HCT116 (cell line): Measurements from ENCODE around the gene IL20RA. TPM values are rescaled to one million over a fixed set of nuclear protein-coding genes. Genes with fewer than 3 reads are reported as not detected.

ENCODE experiments used
- ATAC-seq: fragments of 200-7000 bp; cut with Tn5 transposase; 2 replicates; pipeline ENCODE4 v1.9.1; 2020; ENCODE audit warnings: mild to moderate bottlenecking, moderate library complexity
- BruUV-seq: library from RNA; stranded (reverse); fragments of 400-500 nt; replicated peaks from 2 replicates; lab custom pipeline; 2021; lab: Mats Ljungman, UMichigan
- CTCF ChIA-PET: fragments of 300-600 bp; sonication (Branson Sonifier 250); formaldehyde crosslinking; loops from one replicate; lab custom pipeline; 2021; ENCODE audit warnings: antibody characterized with exemption; lab: Charles Lee
- POLR2A ChIA-PET: fragments of 300-600, 350-600 bp; sonication (Branson Sonifier 250); formaldehyde crosslinking; loops from one replicate; lab custom pipeline; 2021; ENCODE audit warnings: antibody characterized with exemption; lab: Charles Lee
- RAD21 ChIA-PET, 2 experiments: fragments of 300-600 bp; sonication (Branson Sonifier 250); formaldehyde crosslinking; loops; one replicate each; lab custom pipeline; 2023; ENCODE audit warnings: low total read pairs in 2 of 2; ENCODE audit not compliant: uncharacterized antibody in 2 of 2, unreplicated experiment in 2 of 2, low non-redundant PET in 1 of 2; lab: Charles Lee
- DNase-seq: peaks from one replicate; pipeline ENCODE4 v3.0.0-alpha.2; 2010; ENCODE audit warnings: low read depth, low spot score
- H2AFZ ChIP-seq: fragments of 200-600 bp; shearing (Covaris generic), sonication (generic); 2 replicates; pipeline ENCODE4 v1.6.1; 2017; ENCODE audit warnings: low read depth, mixed run types, mixed read lengths, antibody characterized with exemption, low read length; ENCODE audit not compliant: poor library complexity, severe bottlenecking
- H3K27ac ChIP-seq: 2 replicates; pipeline ENCODE4 v1.5.1; 2012; ENCODE audit warnings: low read depth, low read length
- H3K27me3 ChIP-seq: fragments of 200-600 bp; sonication (generic); 2 replicates; pipeline ENCODE4 v1.6.1; 2016; ENCODE audit warnings: mixed run types, low read length, mixed read lengths; ENCODE audit not compliant: insufficient read depth
- H3K36me3 ChIP-seq, 2 experiments: fragments of 200-500 bp in 1 of 2; fragments of 200-600 bp in 1 of 2; sonication (Bioruptor generic) in 1 of 2; sonication (generic) in 1 of 2; 2 replicates each; pipeline versions ENCODE4 v1.5.1 to v1.6.1; 2014 to 2016; ENCODE audit warnings: low read length in 2 of 2, inconsistent platforms in 1 of 2, mixed read lengths in 1 of 2, mixed run types in 1 of 2; ENCODE audit not compliant: insufficient read depth in 2 of 2, control insufficient read depth in 1 of 2
- H3K4me1 ChIP-seq, 2 experiments: fragments of 200-600 bp in 1 of 2; sonication (generic) in 1 of 2; 2 replicates each; pipeline versions ENCODE4 v1.5.1 to v1.6.1; 2012 to 2017; ENCODE audit warnings: low read length in 2 of 2, inconsistent platforms in 1 of 2, mild to moderate bottlenecking in 1 of 2, mixed read lengths in 1 of 2, mixed run types in 1 of 2, moderate library complexity in 1 of 2; ENCODE audit not compliant: insufficient read depth in 2 of 2, control insufficient read depth in 1 of 2
- H3K4me2 ChIP-seq: fragments of 200-600 bp; sonication (generic); 2 replicates; pipeline ENCODE4 v1.6.1; 2017; ENCODE audit warnings: mixed run types, low read length, mixed read lengths
- H3K4me3 ChIP-seq, 2 experiments: fragments of 200-600 bp in 1 of 2; sonication (generic) in 1 of 2; replicated peaks in 1 of 2; 2 replicates each; pipeline ENCODE4 v1.5.1; 2011 to 2016; ENCODE audit warnings: low read length in 2 of 2, control low read depth in 1 of 2, low read depth in 1 of 2, mild to moderate bottlenecking in 1 of 2, mixed read lengths in 1 of 2, mixed run types in 1 of 2
- H3K79me2 ChIP-seq: fragments of 200-600 bp; sonication (generic); 2 replicates; pipeline ENCODE4 v1.6.1; 2017; ENCODE audit warnings: mild to moderate bottlenecking, mixed run types, low read length, moderate library complexity, mixed read lengths; ENCODE audit not compliant: insufficient read depth
- H3K9ac ChIP-seq: fragments of 200-600 bp; sonication (generic); 2 replicates; pipeline ENCODE4 v1.6.1; 2016; ENCODE audit warnings: low read length, mixed read lengths
- H3K9me2 ChIP-seq: fragments of 200-600 bp; sonication (generic), shearing (Covaris generic); 2 replicates; pipeline ENCODE4 v1.6.1; 2017; ENCODE audit warnings: mixed run types, mild to moderate bottlenecking, moderate library complexity; ENCODE audit not compliant: insufficient read depth
- H3K9me3 ChIP-seq, 2 experiments: fragments of 200-500 bp in 1 of 2; fragments of 200-600 bp in 1 of 2; sonication (Bioruptor generic) in 1 of 2; sonication (generic) in 1 of 2; 2 replicates each; pipeline ENCODE4 v1.6.1; 2014 to 2017; ENCODE audit warnings: low read length in 2 of 2, mixed read lengths in 2 of 2, inconsistent platforms in 1 of 2, low read depth in 1 of 2, mild to moderate bottlenecking in 1 of 2, mixed run types in 1 of 2, moderate library complexity in 1 of 2; ENCODE audit not compliant: control insufficient read depth in 1 of 2, insufficient read depth in 1 of 2
- H4K20me1 ChIP-seq: fragments of 200-600 bp; sonication (generic), shearing (Covaris generic); 2 replicates; pipeline ENCODE4 v1.6.1; 2017; ENCODE audit warnings: mixed run types, mild to moderate bottlenecking, moderate library complexity; ENCODE audit not compliant: insufficient read depth
- CBX3 ChIP-seq: IDR thresholded peaks from 2 replicates; pipeline ENCODE4 v1.6.1; 2012; ENCODE audit warnings: low read depth
- CEBPB ChIP-seq: IDR thresholded peaks from 2 replicates; pipeline ENCODE4 v1.6.1; 2012; ENCODE audit warnings: low read depth
- JUND ChIP-seq: IDR thresholded peaks from 2 replicates; pipeline ENCODE4 v1.6.1; 2012
- RAD21 ChIP-seq: IDR thresholded peaks from 2 replicates; pipeline ENCODE4 v1.6.1; 2012; ENCODE audit warnings: low read depth, mild to moderate bottlenecking
- SIN3A ChIP-seq: IDR thresholded peaks from 2 replicates; pipeline ENCODE4 v1.6.1; 2012; ENCODE audit warnings: low read depth
- SRF ChIP-seq: IDR thresholded peaks from 2 replicates; pipeline ENCODE4 v1.6.1; 2012; ENCODE audit warnings: low read depth
- TCF7L2 ChIP-seq: IDR thresholded peaks from 2 replicates; pipeline ENCODE4 v1.7.0; 2011; ENCODE audit warnings: borderline replicate concordance, inconsistent platforms; ENCODE audit not compliant: insufficient read depth, insufficient read length; ENCODE audit errors: extremely low read depth
- ZFX ChIP-seq: fragments of 450-650 bp; IDR thresholded peaks from 2 replicates; pipeline ENCODE4 v1.6.1; 2017
- intact Hi-C: fragments of 100-400 bp; cut with micrococcal nuclease; formaldehyde crosslinking; loops from 2 replicates; pipeline ENCODE4 v1.10.0; 2022
- total RNA-seq: library from RNA; stranded (reverse); gene quantifications from one replicate; pipeline ENCODE4 v1.2.1, GENCODE V29; 2021; ENCODE audit not compliant: unreplicated experiment
- TF ChIP-seq, protein P1 (sequence below): IDR thresholded peaks from 2 replicates; pipeline ENCODE4 v1.6.1; 2012; ENCODE audit warnings: low read depth
- TF ChIP-seq, protein P2 (sequence below), 3 experiments: fragments of 200-600 bp in 1 of 3; sonication (generic) in 1 of 3; IDR thresholded peaks in 2 of 3; conservative IDR thresholded peaks in 1 of 3; 2 replicates each; pipeline ENCODE4 v1.5.1; 2012 to 2017; ENCODE audit warnings: low read depth in 2 of 3, low read length in 2 of 3, antibody characterized with exemption in 1 of 3, borderline replicate concordance in 1 of 3, control low read depth in 1 of 3, mild to moderate bottlenecking in 1 of 3, mixed read lengths in 1 of 3, mixed run types in 1 of 3, moderate library complexity in 1 of 3; ENCODE audit not compliant: insufficient read depth in 1 of 3
- TF ChIP-seq, protein P3 (sequence below): IDR thresholded peaks from 2 replicates; pipeline ENCODE4 v1.6.1; 2011; ENCODE audit warnings: mild to moderate bottlenecking, low read length, moderate library complexity; ENCODE audit not compliant: insufficient replicate concordance; ENCODE audit errors: extremely low read depth

IL20RA gene
- total RNA-seq, 1 experiment from 2014 or later = 1.1 TPM

DNA sequence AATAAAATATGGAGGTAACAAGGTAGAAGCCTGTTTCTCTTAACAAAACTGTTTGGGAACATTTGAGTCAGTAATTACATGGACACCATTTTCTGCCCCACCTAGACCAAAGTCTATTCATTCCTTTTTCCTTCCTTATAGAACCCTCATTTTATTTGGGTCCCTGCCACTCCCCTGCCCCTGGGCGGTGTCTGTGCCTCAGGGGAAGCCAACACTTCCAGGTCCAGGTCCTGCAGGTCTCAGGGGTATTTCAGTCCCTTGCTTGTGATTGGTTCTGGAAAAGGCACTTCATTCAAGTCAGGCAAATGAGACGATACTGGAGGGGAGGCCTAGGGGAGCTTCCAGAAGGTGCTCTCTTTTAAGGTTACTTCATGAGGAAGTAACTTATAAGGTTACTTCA is 80.4 kb downstream of the IL20RA start:
- no peak for ATAC-seq
- BruUV-seq = no TSS peak

DNA sequence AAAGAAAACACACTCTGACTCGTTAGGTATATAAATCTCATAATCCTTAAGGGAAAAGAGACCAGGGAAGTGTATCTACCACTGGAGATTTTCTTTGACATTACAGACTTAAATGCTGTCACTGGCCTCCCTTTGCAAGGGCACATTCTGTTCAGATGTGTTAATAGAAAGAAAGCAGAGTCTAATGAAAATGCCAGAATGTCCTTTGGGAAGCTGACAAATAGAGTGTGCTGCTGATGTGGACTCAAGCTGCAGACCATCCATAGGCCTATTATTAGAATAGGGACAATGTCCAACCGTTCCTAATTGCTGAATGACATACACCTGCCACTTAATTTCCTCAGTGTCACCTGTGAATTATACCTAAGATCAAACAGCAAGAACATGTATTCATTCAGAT is 81.5 kb downstream of the IL20RA start:
- Histone ChIP-seq H3K36me3 (no peaks in the 10 kb centered on the region), H3K79me2 (no peaks in the 10 kb centered on the region), H3K4me2 (no peak overlapping the region), H2AFZ (no peak overlapping the region), H3K9me2 (no peaks in the 10 kb centered on the region), H3K4me1 (peaks cover 0 to 5% of the 10 kb centered on the region in 2 experiments; a peak in 3 of 4 replicates), H3K27me3 (no peaks in the 10 kb centered on the region), H4K20me1 (no peaks in the 10 kb centered on the region), H3K27ac (no peak overlapping the region), H3K9me3 (no peaks in the 10 kb centered on the region), H3K9ac (no peak overlapping the region), H3K4me3 (no peak overlapping the region)
- ChIA-PET CTCF (no interaction called here), RAD21 (no interaction called here), POLR2A (no interaction called here)
- no peak for TF ChIP-seq SIN3A
- no peak for TF ChIP-seq TCF7L2
- TF ChIP-seq RAD21 = no peak
- TF ChIP-seq, protein P1, sequence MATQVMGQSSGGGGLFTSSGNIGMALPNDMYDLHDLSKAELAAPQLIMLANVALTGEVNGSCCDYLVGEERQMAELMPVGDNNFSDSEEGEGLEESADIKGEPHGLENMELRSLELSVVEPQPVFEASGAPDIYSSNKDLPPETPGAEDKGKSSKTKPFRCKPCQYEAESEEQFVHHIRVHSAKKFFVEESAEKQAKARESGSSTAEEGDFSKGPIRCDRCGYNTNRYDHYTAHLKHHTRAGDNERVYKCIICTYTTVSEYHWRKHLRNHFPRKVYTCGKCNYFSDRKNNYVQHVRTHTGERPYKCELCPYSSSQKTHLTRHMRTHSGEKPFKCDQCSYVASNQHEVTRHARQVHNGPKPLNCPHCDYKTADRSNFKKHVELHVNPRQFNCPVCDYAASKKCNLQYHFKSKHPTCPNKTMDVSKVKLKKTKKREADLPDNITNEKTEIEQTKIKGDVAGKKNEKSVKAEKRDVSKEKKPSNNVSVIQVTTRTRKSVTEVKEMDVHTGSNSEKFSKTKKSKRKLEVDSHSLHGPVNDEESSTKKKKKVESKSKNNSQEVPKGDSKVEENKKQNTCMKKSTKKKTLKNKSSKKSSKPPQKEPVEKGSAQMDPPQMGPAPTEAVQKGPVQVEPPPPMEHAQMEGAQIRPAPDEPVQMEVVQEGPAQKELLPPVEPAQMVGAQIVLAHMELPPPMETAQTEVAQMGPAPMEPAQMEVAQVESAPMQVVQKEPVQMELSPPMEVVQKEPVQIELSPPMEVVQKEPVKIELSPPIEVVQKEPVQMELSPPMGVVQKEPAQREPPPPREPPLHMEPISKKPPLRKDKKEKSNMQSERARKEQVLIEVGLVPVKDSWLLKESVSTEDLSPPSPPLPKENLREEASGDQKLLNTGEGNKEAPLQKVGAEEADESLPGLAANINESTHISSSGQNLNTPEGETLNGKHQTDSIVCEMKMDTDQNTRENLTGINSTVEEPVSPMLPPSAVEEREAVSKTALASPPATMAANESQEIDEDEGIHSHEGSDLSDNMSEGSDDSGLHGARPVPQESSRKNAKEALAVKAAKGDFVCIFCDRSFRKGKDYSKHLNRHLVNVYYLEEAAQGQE = no peak
- TF ChIP-seq, protein P2, sequence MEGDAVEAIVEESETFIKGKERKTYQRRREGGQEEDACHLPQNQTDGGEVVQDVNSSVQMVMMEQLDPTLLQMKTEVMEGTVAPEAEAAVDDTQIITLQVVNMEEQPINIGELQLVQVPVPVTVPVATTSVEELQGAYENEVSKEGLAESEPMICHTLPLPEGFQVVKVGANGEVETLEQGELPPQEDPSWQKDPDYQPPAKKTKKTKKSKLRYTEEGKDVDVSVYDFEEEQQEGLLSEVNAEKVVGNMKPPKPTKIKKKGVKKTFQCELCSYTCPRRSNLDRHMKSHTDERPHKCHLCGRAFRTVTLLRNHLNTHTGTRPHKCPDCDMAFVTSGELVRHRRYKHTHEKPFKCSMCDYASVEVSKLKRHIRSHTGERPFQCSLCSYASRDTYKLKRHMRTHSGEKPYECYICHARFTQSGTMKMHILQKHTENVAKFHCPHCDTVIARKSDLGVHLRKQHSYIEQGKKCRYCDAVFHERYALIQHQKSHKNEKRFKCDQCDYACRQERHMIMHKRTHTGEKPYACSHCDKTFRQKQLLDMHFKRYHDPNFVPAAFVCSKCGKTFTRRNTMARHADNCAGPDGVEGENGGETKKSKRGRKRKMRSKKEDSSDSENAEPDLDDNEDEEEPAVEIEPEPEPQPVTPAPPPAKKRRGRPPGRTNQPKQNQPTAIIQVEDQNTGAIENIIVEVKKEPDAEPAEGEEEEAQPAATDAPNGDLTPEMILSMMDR (IDR thresholded peaks at IDR 0.05 in 2 of 3, conservative IDR thresholded peaks at IDR 0.05 in 1 of 3; ENCODE audit: borderline replicate concordance in 1 of 3, insufficient read depth in 1 of 3, low read depth in 2 of 3, low read length in 2 of 3) = no peak
- no peak for TF ChIP-seq CBX3
- BruUV-seq = no TSS peak
- intact Hi-C loops = no loop called here
- DNase-seq (no peak), ATAC-seq (no peak)

More for the DNA sequence above, 80.4 kb downstream of the IL20RA start:
- Histone ChIP-seq H3K4me1 (peaks cover 0 to 5% of the 10 kb centered on the region in 2 experiments; a peak in 3 of 4 replicates), H3K27me3 (no peaks in the 10 kb centered on the region), H3K36me3 (no peaks in the 10 kb centered on the region), H3K4me2 (no peak overlapping the region), H4K20me1 (no peaks in the 10 kb centered on the region), H3K27ac (no peak overlapping the region), H3K9ac (no peak overlapping the region), H3K79me2 (no peaks in the 10 kb centered on the region), H3K9me2 (no peaks in the 10 kb centered on the region), H3K9me3 (no peaks in the 10 kb centered on the region), H3K4me3 (no peak overlapping the region), H2AFZ (no peak overlapping the region)
- intact Hi-C loops = no loop called here
- RAD21 ChIA-PET = no interaction called here
- CTCF ChIA-PET = no interaction called here
- POLR2A ChIA-PET = no interaction called here
- TF ChIP-seq, protein P3, sequence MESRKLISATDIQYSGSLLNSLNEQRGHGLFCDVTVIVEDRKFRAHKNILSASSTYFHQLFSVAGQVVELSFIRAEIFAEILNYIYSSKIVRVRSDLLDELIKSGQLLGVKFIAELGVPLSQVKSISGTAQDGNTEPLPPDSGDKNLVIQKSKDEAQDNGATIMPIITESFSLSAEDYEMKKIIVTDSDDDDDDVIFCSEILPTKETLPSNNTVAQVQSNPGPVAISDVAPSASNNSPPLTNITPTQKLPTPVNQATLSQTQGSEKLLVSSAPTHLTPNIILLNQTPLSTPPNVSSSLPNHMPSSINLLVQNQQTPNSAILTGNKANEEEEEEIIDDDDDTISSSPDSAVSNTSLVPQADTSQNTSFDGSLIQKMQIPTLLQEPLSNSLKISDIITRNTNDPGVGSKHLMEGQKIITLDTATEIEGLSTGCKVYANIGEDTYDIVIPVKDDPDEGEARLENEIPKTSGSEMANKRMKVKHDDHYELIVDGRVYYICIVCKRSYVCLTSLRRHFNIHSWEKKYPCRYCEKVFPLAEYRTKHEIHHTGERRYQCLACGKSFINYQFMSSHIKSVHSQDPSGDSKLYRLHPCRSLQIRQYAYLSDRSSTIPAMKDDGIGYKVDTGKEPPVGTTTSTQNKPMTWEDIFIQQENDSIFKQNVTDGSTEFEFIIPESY = no peak
- TF ChIP-seq CBX3 (no peak), JUND (no peak), CEBPB (no peak), SRF (no peak), ZFX (no peak)
- DNase-seq = no peak
